ENCODE results near the gene GZMM.

The GZMM gene

DNA sequence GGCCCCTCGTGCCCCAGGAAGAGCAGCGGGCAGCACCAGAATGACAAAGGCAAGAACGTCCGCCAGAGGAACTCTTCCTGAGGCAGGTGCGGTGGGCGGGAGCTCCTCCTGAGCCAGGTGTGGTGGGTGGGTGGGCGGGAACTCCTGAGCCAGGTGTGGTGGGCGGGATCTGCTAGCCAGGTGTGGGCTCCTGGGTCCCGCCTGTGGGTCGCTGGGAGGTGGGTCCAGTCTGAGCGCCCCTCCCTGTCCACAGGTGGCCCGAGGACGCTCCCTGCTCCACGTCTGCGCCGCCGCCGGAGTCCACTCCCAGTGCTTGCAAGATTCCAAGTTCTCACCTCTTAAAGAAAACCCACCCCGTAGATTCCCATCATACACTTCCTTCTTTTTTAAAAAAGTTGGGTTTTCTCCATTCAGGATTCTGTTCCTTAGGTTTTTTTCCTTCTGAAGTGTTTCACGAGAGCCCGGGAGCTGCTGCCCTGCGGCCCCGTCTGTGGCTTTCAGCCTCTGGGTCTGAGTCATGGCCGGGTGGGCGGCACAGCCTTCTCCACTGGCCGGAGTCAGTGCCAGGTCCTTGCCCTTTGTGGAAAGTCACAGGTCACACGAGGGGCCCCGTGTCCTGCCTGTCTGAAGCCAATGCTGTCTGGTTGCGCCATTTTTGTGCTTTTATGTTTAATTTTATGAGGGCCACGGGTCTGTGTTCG is 38.8 kb downstream of the GZMM start:
- TF ChIP-seq GATA3 (IDR thresholded peaks at IDR 0.05; ENCODE audit: low read depth, low read length) (no peak), GATA2 (IDR thresholded peaks at IDR 0.05; ENCODE audit: low read depth, low read length) (no peak)

- TF ChIP-seq GATA3 (IDR thresholded peaks at IDR 0.05; ENCODE audit: low read depth, low read length): no peak
- TF ChIP-seq GATA2 (IDR thresholded peaks at IDR 0.05; ENCODE audit: low read depth, low read length): no peak
Observed at GRCh38 chr19:583198-583967, 39.5 kb downstream of the GZMM start.

GRCh38 chr19:583968-584239 is 40.1 kb downstream of the GZMM start:
- TF ChIP-seq GATA2 (IDR thresholded peaks at IDR 0.05; ENCODE audit: low read depth, low read length) (no peak), GATA3 (IDR thresholded peaks at IDR 0.05; ENCODE audit: low read depth, low read length) (no peak)

GRCh38 chr19:584240-585001 is 40.6 kb downstream of the GZMM start:
- TF ChIP-seq GATA3 (IDR thresholded peaks at IDR 0.05; ENCODE audit: low read depth, low read length) (no peak), GATA2 (IDR thresholded peaks at IDR 0.05; ENCODE audit: low read depth, low read length) (no peak)

DNA sequence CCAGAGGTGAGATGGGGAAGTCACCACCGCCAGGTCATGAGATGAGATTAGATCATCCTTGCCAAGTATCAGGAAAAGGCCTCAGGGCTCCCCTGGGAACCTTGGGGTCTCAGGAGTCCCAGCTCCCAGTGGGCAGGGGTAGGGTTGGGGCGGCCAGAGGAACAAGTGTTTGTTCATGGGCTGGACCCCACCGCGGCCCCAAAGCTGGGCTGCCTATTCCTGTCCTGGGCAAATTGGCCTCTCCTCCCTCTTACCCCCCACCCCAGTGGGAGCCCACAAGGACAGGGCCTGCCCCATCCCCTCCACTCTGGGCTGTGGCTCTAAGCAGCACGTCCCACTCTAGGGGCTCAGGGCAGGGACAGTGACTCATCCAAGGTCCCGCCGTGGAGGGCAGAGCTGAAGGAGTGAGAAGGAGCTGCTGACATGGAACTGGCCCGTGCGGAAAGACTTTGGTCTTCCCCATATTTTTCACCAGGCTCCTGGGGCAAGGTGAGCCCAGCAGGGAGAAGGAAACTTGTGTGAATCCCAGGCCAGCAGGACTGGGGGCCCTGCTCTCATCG is 41.8 kb downstream of the GZMM start:
- TF ChIP-seq GATA3 (IDR thresholded peaks at IDR 0.05; ENCODE audit: low read depth, low read length): no peak
- no peak for TF ChIP-seq GATA2 (IDR thresholded peaks at IDR 0.05; ENCODE audit: low read depth, low read length)

- no peak for TF ChIP-seq GATA2 (IDR thresholded peaks at IDR 0.05; ENCODE audit: low read depth, low read length)
- TF ChIP-seq GATA3 (IDR thresholded peaks at IDR 0.05; ENCODE audit: low read depth, low read length): no peak
Observed at GRCh38 chr19:588093-588740, 44.4 kb downstream of the GZMM start.

DNA sequence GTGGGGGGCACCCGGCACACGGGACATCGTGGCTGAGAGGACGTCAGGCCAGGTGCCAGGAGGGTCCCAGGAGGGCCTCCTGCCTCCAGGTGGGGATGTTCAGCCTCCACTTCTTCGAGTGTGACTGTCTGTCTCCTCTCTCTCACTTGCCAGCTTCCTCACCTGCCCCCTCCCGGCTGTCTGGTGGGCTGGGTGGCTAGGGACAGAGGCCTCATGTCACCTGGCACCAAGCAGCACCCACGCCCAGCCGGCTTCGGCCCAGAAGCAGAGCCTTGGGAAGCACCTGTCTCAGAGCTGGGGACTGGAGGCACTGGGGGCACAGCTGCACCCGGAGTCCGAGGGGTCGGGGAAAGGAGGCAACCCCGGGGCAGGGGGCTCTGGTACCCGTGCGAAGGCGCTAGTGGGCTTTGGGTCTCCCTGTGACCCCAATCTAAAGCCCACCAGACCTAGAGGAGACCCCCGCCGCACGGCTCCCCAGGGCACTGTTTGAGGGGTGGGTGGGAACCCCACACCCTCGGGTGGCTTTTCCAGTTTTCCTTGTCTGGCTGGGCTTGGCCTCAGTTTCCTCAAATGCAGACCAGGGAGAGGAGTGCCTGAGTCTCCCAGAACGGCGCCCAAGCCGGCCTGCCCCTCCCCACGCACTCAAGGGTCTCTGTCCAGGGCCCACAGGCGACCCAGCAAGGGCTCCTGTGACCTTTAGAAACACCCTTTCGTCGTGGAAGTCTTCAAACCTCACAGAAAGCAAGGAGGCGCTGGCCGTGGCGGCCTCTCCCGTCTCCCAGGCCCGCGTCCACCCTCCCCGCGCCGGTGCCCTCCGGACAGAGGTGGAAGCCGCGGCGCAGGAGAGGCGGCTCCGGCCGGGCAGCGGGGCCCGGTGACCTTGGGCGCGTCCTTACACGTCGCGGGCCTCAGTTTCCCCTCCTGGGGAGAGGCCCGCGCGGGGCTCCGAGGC is 45.2 kb downstream of the GZMM start:
- TF ChIP-seq GATA3 (IDR thresholded peaks at IDR 0.05; ENCODE audit: low read depth, low read length) (no peak), GATA2 (IDR thresholded peaks at IDR 0.05; ENCODE audit: low read depth, low read length) (no peak)

DNA sequence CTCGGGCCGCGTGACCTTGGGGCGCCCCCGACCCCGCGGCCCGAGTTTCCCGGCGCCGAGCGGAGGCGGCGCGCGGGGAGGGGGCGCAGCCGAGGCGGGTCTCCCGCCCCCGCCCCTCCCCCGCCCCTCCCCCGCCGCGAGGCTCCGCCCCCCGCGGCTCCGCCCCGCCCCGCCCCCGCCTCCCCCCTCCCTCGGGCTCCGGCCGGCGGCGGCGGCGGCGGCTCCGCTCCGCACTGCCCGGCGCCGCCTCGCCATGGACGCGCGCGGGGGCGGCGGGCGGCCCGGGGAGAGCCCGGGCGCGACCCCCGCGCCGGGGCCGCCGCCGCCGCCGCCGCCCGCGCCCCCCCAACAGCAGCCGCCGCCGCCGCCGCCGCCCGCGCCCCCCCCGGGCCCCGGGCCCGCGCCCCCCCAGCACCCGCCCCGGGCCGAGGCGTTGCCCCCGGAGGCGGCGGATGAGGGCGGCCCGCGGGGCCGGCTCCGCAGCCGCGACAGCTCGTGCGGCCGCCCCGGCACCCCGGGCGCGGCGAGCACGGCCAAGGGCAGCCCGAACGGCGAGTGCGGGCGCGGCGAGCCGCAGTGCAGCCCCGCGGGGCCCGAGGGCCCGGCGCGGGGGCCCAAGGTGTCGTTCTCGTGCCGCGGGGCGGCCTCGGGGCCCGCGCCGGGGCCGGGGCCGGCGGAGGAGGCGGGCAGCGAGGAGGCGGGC is 46.0 kb downstream of the GZMM start, which contains the start of gene HCN2:
Gene HCN2 (plus strand): TSS at position 189 of the 703 bp plus-strand sequence. CDS start 65 bp downstream, at position 254.
- TF ChIP-seq GATA2 (IDR thresholded peaks at IDR 0.05; ENCODE audit: low read depth, low read length): no peak
- TF ChIP-seq GATA3 (IDR thresholded peaks at IDR 0.05; ENCODE audit: low read depth, low read length): no peak

DNA sequence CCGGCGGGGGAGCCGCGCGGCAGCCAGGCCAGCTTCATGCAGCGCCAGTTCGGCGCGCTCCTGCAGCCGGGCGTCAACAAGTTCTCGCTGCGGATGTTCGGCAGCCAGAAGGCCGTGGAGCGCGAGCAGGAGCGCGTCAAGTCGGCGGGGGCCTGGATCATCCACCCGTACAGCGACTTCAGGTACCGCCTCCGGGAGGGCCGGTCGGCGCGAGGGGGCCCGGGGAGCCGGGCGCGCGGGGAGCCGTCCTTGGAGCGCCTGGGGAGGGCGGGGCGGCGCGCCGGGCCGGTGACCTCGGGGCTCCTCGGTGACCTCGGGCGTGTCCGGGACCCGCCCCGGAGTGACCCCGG is 46.5 kb downstream of the GZMM start:
- TF ChIP-seq GATA3 (IDR thresholded peaks at IDR 0.05; ENCODE audit: low read depth, low read length) (no peak), GATA2 (IDR thresholded peaks at IDR 0.05; ENCODE audit: low read depth, low read length) (no peak)

GRCh38 chr19:590750-591098 is 46.9 kb downstream of the GZMM start:
- TF ChIP-seq GATA2 (IDR thresholded peaks at IDR 0.05; ENCODE audit: low read depth, low read length): no peak
- no peak for TF ChIP-seq GATA3 (IDR thresholded peaks at IDR 0.05; ENCODE audit: low read depth, low read length)

DNA sequence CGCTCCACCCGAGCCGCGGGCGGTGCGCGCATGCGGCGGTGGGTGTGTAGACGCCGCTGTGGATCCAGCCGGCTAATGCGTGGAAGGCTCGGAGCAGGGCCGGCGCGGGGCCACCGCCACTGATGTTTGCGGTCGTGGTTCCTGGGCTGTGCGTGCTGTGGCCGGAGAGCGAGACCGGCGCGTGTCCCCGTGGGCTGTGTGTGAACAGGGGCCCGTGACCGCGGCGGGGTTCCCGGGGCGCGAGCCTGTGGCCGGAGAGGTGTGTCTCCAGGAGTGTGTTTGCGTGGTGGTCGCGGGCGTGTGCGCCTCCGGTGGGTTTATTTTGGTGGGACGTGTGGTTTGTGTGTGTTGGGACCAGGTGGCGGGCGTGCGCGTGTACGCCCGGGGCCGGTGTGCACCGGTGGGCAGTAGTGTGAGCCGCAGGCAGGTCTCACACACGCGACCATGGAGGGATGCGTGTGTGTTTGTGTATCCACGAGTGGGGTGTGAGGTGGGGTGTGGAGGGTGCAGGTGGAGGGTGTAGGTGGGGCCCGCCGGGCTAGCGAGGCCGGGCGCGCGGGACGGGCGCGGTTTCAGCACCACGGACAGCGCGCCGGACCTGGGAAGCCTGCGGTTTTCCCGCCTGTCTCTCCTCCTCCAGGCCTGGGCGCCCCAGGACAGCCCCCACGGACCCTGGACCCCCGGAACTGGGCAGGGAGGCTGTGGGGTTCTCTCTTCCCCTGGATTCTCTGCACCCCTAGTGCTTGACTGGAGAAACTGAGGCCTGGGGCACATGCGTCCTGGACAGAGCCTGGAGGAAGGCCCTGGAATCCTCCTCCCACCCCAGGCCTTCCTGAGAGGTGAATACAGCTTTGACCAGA is 47.5 kb downstream of the GZMM start:
- TF ChIP-seq GATA2 (IDR thresholded peaks at IDR 0.05; ENCODE audit: low read depth, low read length) (no peak), GATA3 (IDR thresholded peaks at IDR 0.05; ENCODE audit: low read depth, low read length) (no peak)

DNA sequence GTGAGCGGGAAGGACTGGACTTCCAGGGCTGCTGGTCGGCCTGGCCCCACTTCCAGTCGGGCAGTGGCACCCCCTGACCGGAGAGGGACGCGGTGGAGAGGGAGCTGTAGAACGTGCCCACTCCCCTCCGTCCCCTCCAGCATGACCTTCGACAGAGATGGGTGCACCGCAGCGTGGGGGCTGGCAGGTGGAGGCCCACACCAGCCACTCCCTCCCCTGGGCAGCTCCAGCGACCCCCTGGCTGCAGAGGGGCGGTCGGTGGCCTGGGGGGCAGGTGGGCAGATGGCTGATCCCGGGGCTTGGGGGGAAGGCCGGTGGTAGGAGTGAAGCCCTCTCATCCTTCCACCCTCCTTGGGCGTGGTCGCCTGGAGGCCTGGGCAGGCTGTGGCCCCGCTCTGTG is 48.2 kb downstream of the GZMM start:
- TF ChIP-seq GATA3 (IDR thresholded peaks at IDR 0.05; ENCODE audit: low read depth, low read length): no peak
- no peak for TF ChIP-seq GATA2 (IDR thresholded peaks at IDR 0.05; ENCODE audit: low read depth, low read length)
